Natural killer cell (primary cell): ENCODE results near the gene TAF4. TPM values are rescaled to one million over a fixed set of nuclear protein-coding genes. Genes with fewer than 3 reads are reported as not detected.
A peak's percentile ranks its signal among the peaks of the same experiment; 100 is the strongest.

Source experiments
- ATAC-seq, 3 donors: fragments of 150-1000 bp in 2 of 3; fragments of 200-7000 bp in 1 of 3; cut with Tn5 transposase; 1 replicate in 1 of 3; 2 replicates in 2 of 3; pipeline ENCODE4 v1.10.0; 2021; ENCODE audit warnings: mild to moderate bottlenecking in 2 of 3, moderate library complexity in 2 of 3
- DNase-seq, 2 donors: peaks; one replicate each; pipeline versions ENCODE4 v3.0.0 to v3.0.0-alpha.2; 2013 to 2021; ENCODE audit warnings: mixed read lengths in 1 of 2
- H3K27ac ChIP-seq: one replicate; pipeline ENCODE4 v1.5.1; 2013; ENCODE audit warnings: mild to moderate bottlenecking, low read length
- H3K27me3 ChIP-seq: one replicate; pipeline ENCODE4 v1.6.1; 2013; ENCODE audit warnings: low read length; ENCODE audit not compliant: control insufficient read depth, insufficient read depth
- H3K36me3 ChIP-seq: one replicate; pipeline ENCODE4 v1.6.1; 2013; ENCODE audit warnings: low read length; ENCODE audit not compliant: control insufficient read depth, insufficient read depth
- H3K4me1 ChIP-seq: one replicate; pipeline ENCODE4 v1.6.1; 2013; ENCODE audit warnings: low read length; ENCODE audit not compliant: control insufficient read depth, insufficient read depth
- H3K4me3 ChIP-seq: one replicate; pipeline ENCODE4 v1.5.1; 2013; ENCODE audit warnings: low read length
- H3K9me3 ChIP-seq: one replicate; pipeline ENCODE4 v1.6.1; 2013; ENCODE audit warnings: low read length; ENCODE audit not compliant: control insufficient read depth, insufficient read depth
- H3K27ac Mint-ChIP-seq, 2 donors: one replicate each; pipeline ENCODE4 v1.8.0; 2022; ENCODE audit warnings: mild to moderate bottlenecking in 2 of 2, mixed read lengths in 2 of 2, moderate library complexity in 1 of 2
- H3K27me3 Mint-ChIP-seq, 2 donors: one replicate each; pipeline ENCODE4 v1.8.0; 2022; ENCODE audit warnings: low read depth in 2 of 2, mixed read lengths in 2 of 2
- H3K36me3 Mint-ChIP-seq: one replicate; pipeline ENCODE4 v1.8.0; 2022; ENCODE audit warnings: mixed read lengths
- H3K4me1 Mint-ChIP-seq, 2 donors: one replicate each; pipeline ENCODE4 v1.8.0; 2022; ENCODE audit warnings: mixed read lengths in 2 of 2
- H3K4me3 Mint-ChIP-seq: one replicate; pipeline ENCODE4 v1.8.0; 2022; ENCODE audit warnings: mild to moderate bottlenecking, moderate library complexity, mixed read lengths
- H3K9me3 Mint-ChIP-seq, 2 donors: one replicate each; pipeline ENCODE4 v1.8.0; 2022; ENCODE audit warnings: mixed read lengths in 2 of 2
- CTCF ChIP-seq: fragments of 200-600 bp; IDR thresholded peaks from one replicate; pipeline ENCODE4 v1.8.0; 2022; ENCODE audit warnings: antibody characterized with exemption
- WGBS: methylation state at CpG from one replicate; pipeline ENCODE4 v1.1.7; 2013; ENCODE audit warnings: missing lambda C conversion rate; ENCODE audit not compliant: insufficient coverage; 5-methylcytosine and 5-hydroxymethylcytosine counted together
- intact Hi-C: fragments of 100-400 bp; cut with micrococcal nuclease; formaldehyde crosslinking; loops from one replicate; pipeline ENCODE4 v1.14.2; 2022
- total RNA-seq, 4 donors: library from RNA; stranded (reverse); fragments of 120-200 nt in 1 of 4; gene quantifications; one replicate each; pipeline versions ENCODE4 v1.2.3 to v1.2.4, GENCODE V29; 2013 to 2022

The TAF4 gene
- total RNA-seq, 3 donors from 2014 or later (not counting 1 experiment from before 2014, with no cell fraction given) = 30.0 to 35.1 (median 30.3) TPM

GRCh38 chr20:62051144-62051543, 14.5 kb downstream of the TAF4 start:
- TF ChIP-seq CTCF = no peak
- Histone ChIP-seq H3K9me3 (no peaks in the 10 kb centered on the region), H3K36me3 (no peaks in the 10 kb centered on the region), H3K27ac (no peak overlapping the region), H3K4me1 (peaks cover 15% of the 10 kb centered on the region), H3K4me3 (no peak overlapping the region), H3K27me3 (no peaks in the 10 kb centered on the region)
- H3K27ac Mint-ChIP-seq = peak overlapping the region in 1 of 2 donors; percentile 84
- intact Hi-C loops = no loop called here
- 82% methylated on average over 16 of the region's 16 CpGs for WGBS
- H3K36me3 Mint-ChIP-seq = no peaks in the 10 kb centered on the region
- H3K4me3 Mint-ChIP-seq = no peak overlapping the region
- ATAC-seq = no peak
- H3K9me3 Mint-ChIP-seq = no peaks in the 10 kb centered on the region
- no peak for DNase-seq
- peaks cover 31 to 87% of the 10 kb centered on the region in 2 donors for H3K4me1 Mint-ChIP-seq
- H3K27me3 Mint-ChIP-seq = no peaks in the 10 kb centered on the region

GRCh38 chr20:62050166-62051120, 15.2 kb downstream of the TAF4 start:
- intact Hi-C loops = no loop called here
- H3K4me1 Mint-ChIP-seq = peaks cover 31 to 87% of the 10 kb centered on the region in 2 donors
- DNase-seq (no peak), ATAC-seq (no peak)
- no peak overlapping the region for H3K27ac ChIP-seq
- no peaks in the 10 kb centered on the region for H3K36me3 Mint-ChIP-seq
- no peaks in the 10 kb centered on the region for H3K27me3 ChIP-seq
- WGBS = 70% methylated on average over 17 of the region's 18 CpGs
- no peak overlapping the region for H3K4me3 ChIP-seq
- no peak for TF ChIP-seq CTCF
- H3K9me3 ChIP-seq = no peaks in the 10 kb centered on the region
- no peaks in the 10 kb centered on the region for H3K9me3 Mint-ChIP-seq
- no peaks in the 10 kb centered on the region for H3K36me3 ChIP-seq
- peak overlapping the region; percentile 59 to 74 for H3K27ac Mint-ChIP-seq
- H3K4me1 ChIP-seq = peaks cover 15% of the 10 kb centered on the region
- H3K4me3 Mint-ChIP-seq = no peak overlapping the region
- no peaks in the 10 kb centered on the region for H3K27me3 Mint-ChIP-seq

- peak overlapping the region in 1 of 2 donors; percentile 74 for H3K27ac Mint-ChIP-seq
- H3K27me3 Mint-ChIP-seq = no peaks in the 10 kb centered on the region
- intact Hi-C loops = no loop called here
- Histone ChIP-seq H3K27me3 (no peaks in the 10 kb centered on the region), H3K27ac (no peak overlapping the region), H3K36me3 (no peaks in the 10 kb centered on the region), H3K4me3 (no peak overlapping the region), H3K4me1 (peaks cover 15% of the 10 kb centered on the region), H3K9me3 (no peaks in the 10 kb centered on the region)
- no peak overlapping the region for H3K4me3 Mint-ChIP-seq
- no peak for TF ChIP-seq CTCF
- H3K36me3 Mint-ChIP-seq = no peaks in the 10 kb centered on the region
- H3K4me1 Mint-ChIP-seq = peaks cover 33 to 82% of the 10 kb centered on the region in 2 donors
- no peak for ATAC-seq
- H3K9me3 Mint-ChIP-seq = no peaks in the 10 kb centered on the region
- no peak for DNase-seq
- 95% methylated on average over 22 of the region's 22 CpGs for WGBS
These were observed 16.1 kb downstream of the TAF4 start for GRCh38 chr20:62049342-62050165.
